ENCODE measurements around the gene ETF1.

DNA sequence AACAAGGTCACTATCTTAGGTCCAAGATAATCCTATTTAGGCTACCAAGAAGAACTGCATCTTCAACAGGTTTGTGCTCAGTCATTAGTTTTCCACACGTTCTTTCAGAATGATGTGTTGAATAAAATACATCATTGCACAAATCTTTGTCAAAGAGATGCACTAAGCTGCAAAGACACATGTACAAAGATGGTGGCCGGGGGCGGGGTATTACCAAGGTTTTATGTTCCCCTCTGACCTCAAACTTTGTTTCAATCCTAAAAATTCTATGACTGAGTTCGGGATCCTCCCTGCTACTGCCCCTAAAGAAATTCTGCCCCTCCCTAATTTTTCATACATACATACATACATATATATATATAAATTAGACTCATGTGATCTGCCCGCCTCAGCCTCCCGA, 17.9 kb upstream of the ETF1 start:
- TF ChIP-seq, protein P1, sequence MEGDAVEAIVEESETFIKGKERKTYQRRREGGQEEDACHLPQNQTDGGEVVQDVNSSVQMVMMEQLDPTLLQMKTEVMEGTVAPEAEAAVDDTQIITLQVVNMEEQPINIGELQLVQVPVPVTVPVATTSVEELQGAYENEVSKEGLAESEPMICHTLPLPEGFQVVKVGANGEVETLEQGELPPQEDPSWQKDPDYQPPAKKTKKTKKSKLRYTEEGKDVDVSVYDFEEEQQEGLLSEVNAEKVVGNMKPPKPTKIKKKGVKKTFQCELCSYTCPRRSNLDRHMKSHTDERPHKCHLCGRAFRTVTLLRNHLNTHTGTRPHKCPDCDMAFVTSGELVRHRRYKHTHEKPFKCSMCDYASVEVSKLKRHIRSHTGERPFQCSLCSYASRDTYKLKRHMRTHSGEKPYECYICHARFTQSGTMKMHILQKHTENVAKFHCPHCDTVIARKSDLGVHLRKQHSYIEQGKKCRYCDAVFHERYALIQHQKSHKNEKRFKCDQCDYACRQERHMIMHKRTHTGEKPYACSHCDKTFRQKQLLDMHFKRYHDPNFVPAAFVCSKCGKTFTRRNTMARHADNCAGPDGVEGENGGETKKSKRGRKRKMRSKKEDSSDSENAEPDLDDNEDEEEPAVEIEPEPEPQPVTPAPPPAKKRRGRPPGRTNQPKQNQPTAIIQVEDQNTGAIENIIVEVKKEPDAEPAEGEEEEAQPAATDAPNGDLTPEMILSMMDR (IDR thresholded peaks at IDR 0.05), result no peak
- TF ChIP-seq EZH2 (IDR thresholded peaks at IDR 0.05), result no peak
- no peak for TF ChIP-seq EZH2phosphoT487 (IDR thresholded peaks at IDR 0.05)
